GM21576 (cell line): ENCODE results near the gene ITGB2.

Experiments
- ATAC-seq: cut with Tn5 transposase; IDR thresholded peaks from one replicate; pipeline ENCODE4 v1.9.1; 2021; ENCODE audit warnings: mild to moderate bottlenecking, moderate library complexity; ENCODE audit not compliant: unreplicated experiment

ITGB2 gene

DNA sequence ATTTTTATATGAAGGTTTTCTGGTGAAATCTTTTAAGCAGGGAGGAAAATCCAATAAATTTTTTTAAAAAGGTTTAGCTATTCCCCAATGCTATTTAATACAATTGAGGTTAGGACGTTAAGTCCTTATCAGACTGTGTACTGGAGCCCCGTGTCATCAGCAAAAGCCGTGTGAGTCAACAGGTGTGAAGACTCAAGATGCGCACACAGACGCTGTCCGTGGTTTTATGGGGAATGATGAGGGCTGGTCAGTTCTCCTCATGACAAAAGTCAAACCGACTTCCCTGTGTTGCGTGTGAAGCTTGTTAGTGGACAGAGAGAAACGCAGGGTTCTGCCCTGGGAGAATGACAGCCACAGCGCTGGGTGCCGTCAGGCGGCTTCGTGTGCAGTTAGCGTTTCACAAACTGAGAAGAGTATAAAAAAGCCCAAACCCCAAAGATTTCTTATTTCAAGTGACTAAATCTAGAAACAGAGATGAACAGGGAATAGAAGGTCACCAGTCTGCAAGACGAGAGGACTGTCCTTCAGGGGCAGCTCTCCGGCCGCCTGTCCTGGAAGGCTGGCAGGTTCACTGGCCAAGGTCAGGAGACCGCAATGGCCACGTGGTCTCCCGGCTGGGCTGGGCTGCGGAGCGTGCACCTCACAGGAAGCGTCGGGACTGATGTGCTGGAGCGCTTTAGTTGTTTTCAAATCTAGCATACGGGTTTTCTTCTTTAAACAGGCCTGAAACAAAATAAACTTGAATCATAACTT lies 69.6 kb downstream of the ITGB2 start:
- no peak for ATAC-seq

- ATAC-seq, result no peak
These were observed 70.4 kb downstream of the ITGB2 start for GRCh38 chr21:44850208-44850800.

GRCh38 chr21:44849616-44850130 lies 71.0 kb downstream of the ITGB2 start:
- no peak for ATAC-seq

GRCh38 chr21:44848821-44849521 lies 71.7 kb downstream of the ITGB2 start:
- ATAC-seq, result no peak

GRCh38 chr21:44847261-44848056 lies 73.2 kb downstream of the ITGB2 start:
- ATAC-seq, result no peak

GRCh38 chr21:44846485-44847260 lies 74.0 kb downstream of the ITGB2 start:
- ATAC-seq, result no peak

- no peak for ATAC-seq
These were observed 74.5 kb downstream of the ITGB2 start for GRCh38 chr21:44846224-44846484.

DNA sequence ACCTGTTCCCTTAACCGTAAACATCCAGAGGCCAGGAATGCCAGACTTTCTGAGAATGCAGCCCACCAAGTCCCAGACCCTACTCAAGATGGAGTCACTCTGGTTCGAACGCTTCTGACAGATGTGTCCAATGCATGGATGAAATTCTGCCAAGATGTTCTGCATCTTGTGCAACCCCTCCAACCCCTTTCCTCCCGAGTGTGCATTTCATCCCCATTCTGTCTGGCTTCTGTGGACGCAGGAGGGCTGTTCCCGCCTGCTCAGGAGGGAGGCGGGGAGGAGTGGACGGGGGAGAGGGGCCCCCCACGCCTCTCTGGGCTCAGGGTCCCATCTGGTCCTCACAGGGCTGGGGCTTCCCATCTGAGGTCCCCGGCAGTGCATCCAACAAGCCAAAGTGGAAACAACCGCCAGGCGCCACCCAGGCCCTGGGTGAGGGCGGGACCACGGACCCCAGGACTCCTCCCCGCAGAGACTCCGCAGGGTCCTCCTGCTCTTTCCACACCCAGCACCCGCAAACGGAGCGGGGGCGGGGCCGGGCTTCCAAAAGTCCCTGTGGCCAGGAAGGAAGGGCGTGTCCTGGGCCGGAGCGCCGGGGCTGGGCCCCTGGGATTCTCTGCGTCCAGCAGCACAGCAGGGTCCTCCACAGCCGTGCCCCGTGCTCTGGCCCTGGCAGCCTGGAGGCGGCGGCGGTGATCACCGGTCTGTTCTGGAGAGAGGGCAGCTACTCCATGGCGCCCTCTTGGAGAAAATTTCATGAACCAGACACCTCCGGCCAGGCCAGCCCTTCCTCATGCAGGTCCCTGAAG lies 75.1 kb downstream of the ITGB2 start:
- no peak for ATAC-seq

- ATAC-seq, result no peak
These were observed 76.4 kb downstream of the ITGB2 start for GRCh38 chr21:44844256-44844655.

DNA sequence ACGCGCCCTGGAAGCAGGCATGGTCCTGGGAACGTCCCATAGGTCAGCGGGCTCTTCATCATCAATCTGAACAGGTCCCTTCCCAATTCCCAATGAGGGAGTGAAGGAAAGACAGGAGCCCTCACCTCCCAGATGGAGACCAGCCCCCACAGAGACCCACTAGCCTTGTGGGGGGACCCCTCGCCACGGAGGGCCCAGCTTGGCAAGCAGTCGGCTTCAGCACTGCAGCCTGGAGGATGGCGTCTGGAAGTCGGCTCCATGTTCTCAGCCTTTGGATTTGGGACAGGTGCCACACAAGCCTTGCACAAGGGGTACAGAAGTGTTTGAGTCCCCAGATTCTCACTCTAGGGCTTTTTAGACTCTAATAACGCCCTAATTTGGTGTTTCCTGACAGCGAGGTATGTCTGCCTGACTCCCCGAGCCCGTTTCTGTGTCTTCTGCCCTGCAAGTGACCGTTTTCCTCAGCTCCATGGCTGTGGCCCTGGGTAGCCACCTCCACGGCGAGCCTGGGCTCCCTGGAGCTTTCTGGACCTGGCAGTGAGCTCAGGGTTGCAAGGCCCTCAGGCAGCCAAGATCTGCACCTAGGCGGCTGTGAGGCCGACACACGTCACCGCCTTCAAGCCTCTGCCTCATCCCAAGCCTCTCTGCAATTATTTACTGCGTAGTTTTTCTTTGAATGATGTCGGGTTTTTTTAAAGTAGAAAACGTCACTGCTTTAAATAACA lies 77.8 kb downstream of the ITGB2 start:
- ATAC-seq, result no peak

- no peak for ATAC-seq
These were observed 78.6 kb downstream of the ITGB2 start for GRCh38 chr21:44842087-44842486.

GRCh38 chr21:44840771-44841170 lies 79.9 kb downstream of the ITGB2 start:
- no peak for ATAC-seq

DNA sequence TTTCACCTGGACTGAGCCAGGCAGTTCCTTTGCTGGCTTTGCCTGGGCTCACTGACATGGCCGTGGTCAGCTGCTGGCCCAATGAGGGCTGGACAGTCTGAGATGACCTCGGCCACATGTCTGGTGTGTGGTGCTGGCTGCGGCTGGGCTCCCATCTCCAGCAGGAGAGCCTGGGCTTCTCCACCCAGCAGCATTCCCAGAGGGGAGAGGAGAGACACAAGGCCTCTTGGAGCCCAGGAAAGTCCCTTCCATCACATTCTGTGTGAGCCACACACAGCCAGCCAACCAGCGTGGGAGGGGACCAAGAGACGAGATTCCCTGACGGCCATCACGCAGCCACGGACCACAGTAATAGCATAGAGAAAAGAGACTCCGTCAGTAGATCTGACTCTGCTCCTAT lies 81.7 kb downstream of the ITGB2 start:
- ATAC-seq, result no peak

GRCh38 chr21:44838039-44838895 lies 82.4 kb downstream of the ITGB2 start:
- ATAC-seq, result no peak

DNA sequence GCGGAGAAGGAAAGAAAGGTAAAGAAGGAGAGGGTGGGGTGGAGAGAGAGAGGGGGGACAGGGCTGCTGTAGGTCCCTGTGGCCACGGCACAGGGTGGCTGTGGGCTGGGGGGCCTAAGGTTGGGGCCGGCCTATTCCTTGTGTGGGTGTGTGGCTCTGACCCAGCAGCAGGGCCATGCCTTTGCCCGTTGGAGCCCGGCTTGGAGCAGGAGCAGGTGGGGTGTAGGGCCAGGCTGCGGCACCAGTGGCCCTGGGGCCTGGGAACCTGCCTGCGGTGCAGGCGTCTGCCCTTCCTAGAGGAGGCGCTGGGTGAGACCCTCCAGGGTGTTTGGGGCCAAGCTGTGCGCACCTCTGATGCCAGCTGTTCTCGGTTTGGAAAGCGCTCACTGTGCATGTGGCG lies 83.2 kb downstream of the ITGB2 start:
- ATAC-seq, result no peak

DNA sequence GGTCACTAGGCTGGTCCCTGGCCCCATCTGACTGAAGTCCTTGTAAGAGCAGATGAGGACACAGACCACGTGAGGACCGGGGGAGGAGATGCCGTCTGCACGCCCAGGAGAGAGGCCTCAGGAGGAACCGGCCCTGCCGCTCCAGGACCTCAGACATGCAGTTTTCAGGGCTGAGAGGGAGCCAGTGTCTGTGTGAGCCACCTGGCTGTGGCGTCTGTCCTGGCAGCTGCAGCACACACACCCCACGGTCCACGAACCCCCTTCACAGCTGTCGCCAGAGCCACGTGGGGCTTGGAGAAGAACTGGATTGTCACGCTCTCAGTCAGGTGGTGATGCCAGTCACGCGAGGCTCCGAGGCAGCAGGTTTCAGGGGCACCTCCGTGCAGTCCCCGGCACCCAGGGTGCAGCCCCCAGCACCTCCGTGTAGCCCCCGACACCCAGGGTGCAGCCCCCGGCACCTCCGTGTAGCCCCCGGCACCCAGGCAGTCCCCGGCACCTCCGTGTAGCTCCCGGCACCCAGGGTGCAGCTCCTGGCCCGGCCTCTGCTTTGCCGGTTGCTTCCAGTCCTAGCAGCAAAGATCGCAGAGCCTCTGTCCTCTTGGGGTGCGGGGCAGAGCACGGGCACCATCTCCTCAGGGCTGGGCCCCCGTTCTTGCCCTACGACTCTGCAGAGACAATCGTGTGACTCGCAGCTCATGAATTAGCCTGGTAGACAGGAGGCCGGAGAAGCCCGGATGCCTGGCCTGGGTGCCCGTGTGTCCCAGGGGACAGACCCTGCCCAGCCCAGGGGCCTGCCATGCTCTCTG lies 83.8 kb downstream of the ITGB2 start:
- no peak for ATAC-seq

DNA sequence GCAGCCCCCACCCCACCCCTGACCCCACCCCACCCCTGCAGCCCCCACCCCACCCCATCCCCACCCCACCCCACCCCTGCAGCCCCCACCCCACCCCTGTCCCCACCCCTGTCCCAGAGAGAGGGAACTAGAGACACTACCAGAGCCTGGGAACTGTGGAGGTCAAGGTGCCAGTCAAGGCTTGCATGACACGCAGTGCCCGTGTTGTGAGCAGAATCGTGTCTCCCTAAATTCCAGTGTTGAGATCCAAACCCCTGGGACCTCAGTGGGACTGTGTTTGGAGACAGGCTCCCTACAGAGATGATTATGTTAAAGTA lies 84.4 kb downstream of the ITGB2 start:
- no peak for ATAC-seq
